B cell (primary cell): Measurements from ENCODE around the gene MIDN. TPM values are rescaled to one million over a fixed set of nuclear protein-coding genes. Genes with fewer than 3 reads are reported as not detected.
A peak's percentile ranks its signal among the peaks of the same experiment; 100 is the strongest.

Experiments used
- ATAC-seq: fragments of 200-7000 bp; cut with Tn5 transposase; one replicate; pipeline ENCODE4 v1.10.0; 2021; ENCODE audit warnings: low read depth, mild to moderate bottlenecking, moderate number of reproducible peaks, moderate library complexity
- CTCF ChIA-PET: fragments of 350-600 bp; sonication (Branson Sonifier 250); formaldehyde crosslinking; loops from one replicate; lab custom pipeline; 2021; ENCODE audit warnings: antibody characterized with exemption, inconsistent platforms; lab: Charles Lee
- POLR2A ChIA-PET: fragments of 350-600 bp; sonication (Branson Sonifier 250); formaldehyde crosslinking; loops from one replicate; lab custom pipeline; 2021; ENCODE audit warnings: antibody characterized with exemption; lab: Charles Lee
- DNase-seq: peaks from one replicate; pipeline ENCODE4 v3.0.0; 2013
- H2AFZ ChIP-seq: 2 replicates; pipeline ENCODE4 v1.6.1; 2012; ENCODE audit warnings: mild to moderate bottlenecking, low read depth, low read length; ENCODE audit not compliant: insufficient read depth, poor library complexity, severe bottlenecking
- H3K27ac ChIP-seq, 2 donors: 1 replicate in 1 of 2; 2 replicates in 1 of 2; pipeline ENCODE4 v1.5.1; 2012 to 2013; ENCODE audit warnings: low read length in 2 of 2, mild to moderate bottlenecking in 2 of 2, moderate library complexity in 1 of 2
- H3K27me3 ChIP-seq, 4 experiments: fragments of 200-600 bp in 1 of 4; sonication (generic) in 1 of 4; replicated peaks in 1 of 4; 1 replicate in 2 of 4; 2 replicates in 2 of 4; pipeline versions ENCODE4 v1.6.1 to v1.7.0; 2013 to 2016; ENCODE audit warnings: low read length in 3 of 4, mild to moderate bottlenecking in 2 of 4, mixed read lengths in 1 of 4, moderate library complexity in 1 of 4; ENCODE audit not compliant: insufficient read depth in 4 of 4, control insufficient read depth in 3 of 4; ENCODE audit errors: control extremely low read depth in 1 of 4
- H3K36me3 ChIP-seq, 2 experiments: replicated peaks in 1 of 2; 1 replicate in 1 of 2; 2 replicates in 1 of 2; pipeline versions ENCODE4 v1.6.1 to v1.7.1; 2013; ENCODE audit warnings: low read length in 1 of 2; ENCODE audit not compliant: insufficient read depth in 2 of 2, control insufficient read depth in 1 of 2; ENCODE audit errors: control extremely low read depth in 1 of 2, extremely low read depth in 1 of 2
- H3K4me1 ChIP-seq, 2 donors: fragments of 200-600 bp in 1 of 2; sonication (generic) in 1 of 2; 1 replicate in 1 of 2; 2 replicates in 1 of 2; pipeline versions ENCODE4 v1.5.1 to v1.6.1; 2013 to 2017; ENCODE audit warnings: low read length in 2 of 2; ENCODE audit not compliant: control insufficient read depth in 2 of 2, insufficient read depth in 2 of 2
- H3K4me2 ChIP-seq: replicated peaks from 2 replicates; pipeline ENCODE3; 2012; ENCODE audit warnings: mild to moderate bottlenecking, low read depth, low read length; ENCODE audit not compliant: poor library complexity, severe bottlenecking
- H3K4me3 ChIP-seq, 5 experiments: fragments of 200-600 bp in 1 of 5; sonication (generic) in 1 of 5; 1 replicate in 3 of 5; 2 replicates in 2 of 5; pipeline versions ENCODE4 v1.5.1 to v1.7.0; 2011 to 2016; ENCODE audit warnings: low read length in 4 of 5, mild to moderate bottlenecking in 4 of 5, low read depth in 2 of 5, control low read depth in 1 of 5, moderate library complexity in 1 of 5; ENCODE audit not compliant: insufficient read depth in 1 of 5; ENCODE audit errors: control extremely low read depth in 1 of 5, extremely low read depth in 1 of 5
- H3K79me2 ChIP-seq: fragments of 200-600 bp; sonication (generic); one replicate; pipeline ENCODE4 v1.6.0; 2016; ENCODE audit warnings: low read length; ENCODE audit not compliant: control insufficient read depth, insufficient read depth
- H3K9ac ChIP-seq: fragments of 200-600 bp; sonication (generic); 2 replicates; pipeline ENCODE4 v1.6.1; 2017; ENCODE audit warnings: mild to moderate bottlenecking, low read length, moderate library complexity
- H3K9me3 ChIP-seq, 3 donors: one replicate each; pipeline versions ENCODE4 v1.6.1 to v1.7.1; 2013; ENCODE audit warnings: low read length in 2 of 3; ENCODE audit not compliant: control insufficient read depth in 2 of 3, insufficient read depth in 1 of 3; ENCODE audit errors: control extremely low read depth in 1 of 3
- H4K20me1 ChIP-seq: 2 replicates; pipeline ENCODE4 v1.6.0; 2012; ENCODE audit warnings: mild to moderate bottlenecking, low read length; ENCODE audit not compliant: insufficient read depth, control insufficient read depth, poor library complexity, severe bottlenecking
- H3K27ac Mint-ChIP-seq: one replicate; pipeline ENCODE4 v1.8.0; 2021; ENCODE audit warnings: mixed read lengths
- H3K27me3 Mint-ChIP-seq: one replicate; pipeline ENCODE4 v1.8.0; 2021; ENCODE audit warnings: mixed read lengths
- H3K4me1 Mint-ChIP-seq: one replicate; pipeline ENCODE4 v1.8.0; 2021; ENCODE audit warnings: mixed read lengths
- H3K4me3 Mint-ChIP-seq: one replicate; pipeline ENCODE4 v1.8.0; 2021; ENCODE audit warnings: mixed read lengths
- H3K9me3 Mint-ChIP-seq: one replicate; pipeline ENCODE4 v1.8.0; 2022; ENCODE audit warnings: mixed read lengths; ENCODE audit not compliant: insufficient read depth
- CTCF ChIP-seq: fragments of 200-600 bp; IDR thresholded peaks from one replicate; pipeline ENCODE4 v1.8.0; 2022; ENCODE audit warnings: antibody characterized with exemption, mild to moderate bottlenecking
- EZH2 ChIP-seq: IDR thresholded peaks from 2 replicates; pipeline ENCODE4 v1.6.1; 2012; ENCODE audit warnings: borderline replicate concordance, low read depth, mild to moderate bottlenecking, moderate library complexity, low read length; ENCODE audit not compliant: insufficient read depth, poor library complexity, severe bottlenecking
- WGBS: methylation state at CpG from one replicate; pipeline ENCODE4 v1.1.5; 2013; ENCODE audit warnings: missing lambda C conversion rate; ENCODE audit not compliant: insufficient coverage; 5-methylcytosine and 5-hydroxymethylcytosine counted together
- intact Hi-C: fragments of 100-400 bp; cut with micrococcal nuclease; formaldehyde crosslinking; loops from one replicate; pipeline ENCODE4 v1.10.0; 2022
- polyA plus RNA-seq: library from polyadenylated mRNA; depleted of rRNA; stranded (reverse); fragments of >200 nt; gene quantifications from 2 replicates; pipeline ENCODE4 v1.2.3, GENCODE V29; 2012
- total RNA-seq, 2 donors: library from RNA; stranded (reverse); fragments of 120-200 nt in 1 of 2; gene quantifications; 1 replicate in 1 of 2; 2 replicates in 1 of 2; pipeline versions ENCODE4 v1.2.3 to v1.2.4, GENCODE V29; 2013 to 2022

The MIDN gene
- total and polyA plus RNA-seq, 2 donors (not counting 1 experiment from before 2014, with no cell fraction given): 98.5 to 156 TPM

- H3K79me2 ChIP-seq: peaks cover 47% of the 10 kb centered on the region
- peak overlapping the region; percentile 72 to 87 for H3K27ac ChIP-seq
- ChIA-PET POLR2A (interaction anchor here (1.0 to 2.5 kb wide), 3 partner anchors 9 to 15 kb away, joined by 7 to 33 read pairs (median 10); no protein-coding TSS in a partner anchor), CTCF (interaction anchor here (2.3 kb wide), 1 partner anchor 17 kb away, joined by 31 read pairs; no protein-coding TSS in a partner anchor)
- peaks cover 29 to 56% of the 10 kb centered on the region in 2 donors for H3K4me1 ChIP-seq
- DNase-seq (no peak), ATAC-seq (no peak)
- no peak overlapping the region for H2AFZ ChIP-seq
- intact Hi-C loops: loop anchor here (1.0 to 10.0 kb wide), 5 partner anchors 11 to 1935 kb away; partner anchors contain the start of genes CNN2, NCLN, RNU6-2 and TMEM259
- peaks cover 48% of the 10 kb centered on the region for H4K20me1 ChIP-seq
- H3K4me1 Mint-ChIP-seq: peaks cover 31% of the 10 kb centered on the region
- H3K27ac Mint-ChIP-seq: peak overlapping the region; percentile 92
- peak overlapping the region; percentile 98 for H3K4me2 ChIP-seq
- H3K9me3 ChIP-seq: no peaks in the 10 kb centered on the region
- WGBS: under 1% methylated on average over 67 of the region's 67 CpGs
- H3K9me3 Mint-ChIP-seq: no peaks in the 10 kb centered on the region
- no peaks in the 10 kb centered on the region for H3K27me3 Mint-ChIP-seq
- H3K36me3 ChIP-seq: peaks cover 0 to 22% of the 10 kb centered on the region in 2 experiments
- H3K27me3 ChIP-seq: no peaks in the 10 kb centered on the region
- TF ChIP-seq EZH2 (no peak), CTCF (no peak)
- peak overlapping the region; percentile 86 for H3K4me3 Mint-ChIP-seq
- peak overlapping the region; percentile 86 for H3K9ac ChIP-seq
- H3K4me3 ChIP-seq: peak overlapping the region in 4 of 5 experiments; percentile 72 to 92 (median 88)
Measured at GRCh38 chr19:1249990-1250436, 1.6 kb downstream of the MIDN start.
